T-cell (primary cell): ENCODE data around the gene STX1B. TPM values are rescaled to one million over a fixed set of nuclear protein-coding genes. Genes with fewer than 3 reads are reported as not detected.
"Not testable (repeated sequence)": the region's sequence is repeated elsewhere in the genome, so short reads cannot be mapped to it uniquely, and the experiment has no call there.

Source experiments
- ATAC-seq, 4 experiments: fragments of 200-7000 bp in 3 of 4; fragments of 150-1000 bp in 1 of 4; cut with Tn5 transposase; replicated peaks in 1 of 4; 1 replicate in 3 of 4; 2 replicates in 1 of 4; pipeline ENCODE4 v1.10.0; 2021; ENCODE audit warnings: moderate library complexity in 3 of 4, mild to moderate bottlenecking in 2 of 4, moderate number of reproducible peaks in 1 of 4
- CTCF ChIA-PET, 2 donors: fragments of 300-600 bp; sonication (Branson Sonifier 250); formaldehyde crosslinking; loops; one replicate each; lab custom pipeline; 2022; ENCODE audit warnings: antibody characterized with exemption in 2 of 2; lab: Charles Lee
- POLR2A ChIA-PET, 2 donors: fragments of 300-600 bp; sonication (Branson Sonifier 250); formaldehyde crosslinking; loops; one replicate each; lab custom pipeline; 2022; ENCODE audit warnings: antibody characterized with exemption in 2 of 2; lab: Charles Lee
- DNase-seq, 35 experiments: peaks; one replicate each; pipeline versions ENCODE4 v3.0.0 to v3.0.0-alpha.2; 2013 to 2023
- H3K27ac ChIP-seq: one replicate; pipeline ENCODE4 v1.5.1; 2013; ENCODE audit warnings: low read length
- H3K27me3 ChIP-seq, 2 experiments: replicated peaks in 1 of 2; 1 replicate in 1 of 2; 2 replicates in 1 of 2; pipeline versions ENCODE4 v1.6.1 to v1.7.0; 2013; ENCODE audit warnings: low read length in 1 of 2, mixed read lengths in 1 of 2; ENCODE audit not compliant: control insufficient read depth in 2 of 2, insufficient read depth in 2 of 2; ENCODE audit errors: extremely low read depth in 1 of 2
- H3K36me3 ChIP-seq, 2 donors: 1 replicate in 1 of 2; 2 replicates in 1 of 2; pipeline versions ENCODE4 v1.6.1 to v1.7.0; 2013; ENCODE audit warnings: low read length in 1 of 2; ENCODE audit not compliant: control insufficient read depth in 2 of 2, insufficient read depth in 1 of 2; ENCODE audit errors: extremely low read depth in 1 of 2
- H3K4me1 ChIP-seq, 2 experiments: 1 replicate in 1 of 2; 2 replicates in 1 of 2; pipeline versions ENCODE4 v1.6.1 to v1.7.0; 2013; ENCODE audit warnings: low read length in 2 of 2, mixed read lengths in 1 of 2; ENCODE audit not compliant: insufficient read depth in 2 of 2, control insufficient read depth in 1 of 2; ENCODE audit errors: extremely low read depth in 1 of 2
- H3K4me3 ChIP-seq, 2 donors: 1 replicate in 1 of 2; 2 replicates in 1 of 2; pipeline versions ENCODE4 v1.5.1 to v1.7.0; 2013; ENCODE audit warnings: mild to moderate bottlenecking in 2 of 2, low read length in 1 of 2, moderate library complexity in 1 of 2; ENCODE audit not compliant: control insufficient read depth in 1 of 2; ENCODE audit errors: extremely low read depth in 1 of 2
- H3K9me3 ChIP-seq: 2 replicates; pipeline ENCODE4 v1.7.0; 2013
- H3K27ac Mint-ChIP-seq, 2 donors: one replicate each; pipeline ENCODE4 v1.8.0; 2020 to 2021; ENCODE audit warnings: mild to moderate bottlenecking in 2 of 2, mixed read lengths in 2 of 2
- H3K27me3 Mint-ChIP-seq, 2 donors: one replicate each; pipeline ENCODE4 v1.8.0; 2021 to 2022; ENCODE audit warnings: mixed read lengths in 2 of 2
- H3K36me3 Mint-ChIP-seq: one replicate; pipeline ENCODE4 v1.8.0; 2021; ENCODE audit warnings: mixed read lengths
- H3K4me1 Mint-ChIP-seq, 3 donors: one replicate each; pipeline ENCODE4 v1.8.0; 2020 to 2022; ENCODE audit warnings: mixed read lengths in 3 of 3, mild to moderate bottlenecking in 1 of 3
- H3K4me3 Mint-ChIP-seq, 3 donors: one replicate each; pipeline ENCODE4 v1.8.0; 2020 to 2022; ENCODE audit warnings: mild to moderate bottlenecking in 3 of 3, mixed read lengths in 3 of 3, moderate library complexity in 3 of 3
- H3K9me3 Mint-ChIP-seq, 3 donors: one replicate each; pipeline ENCODE4 v1.8.0; 2020 to 2022; ENCODE audit warnings: mixed read lengths in 3 of 3
- WGBS: methylation state at CpG from one replicate; pipeline ENCODE4 v1.1.5; 2013; ENCODE audit warnings: missing lambda C conversion rate; ENCODE audit not compliant: insufficient coverage; 5-methylcytosine and 5-hydroxymethylcytosine counted together
- total RNA-seq, 35 experiments: library from RNA in 6 of 35; stranded (reverse) in 6 of 35; fragments of 120-200 nt in 1 of 35; gene quantifications; one replicate each; pipeline versions ENCODE4 v1.2.1 to v1.2.4 and lab custom pipeline; 2013 to 2026

Gene STX1B
- total RNA-seq, 5 donors from 2014 or later (not counting 1 experiment from before 2014, with no cell fraction given), result 2.3 to 3.9 (median 3.4) TPM

- Histone ChIP-seq H3K36me3 (no peaks in the 10 kb centered on the region), H3K9me3 (no peaks in the 10 kb centered on the region), H3K27ac (no peak overlapping the region), H3K4me3 (no peak overlapping the region), H3K27me3 (peaks cover 0 to 10% of the 10 kb centered on the region in 2 experiments), H3K4me1 (no peaks in the 10 kb centered on the region)
- Mint-ChIP-seq H3K36me3 (no peaks in the 10 kb centered on the region), H3K27ac (no peak overlapping the region), H3K4me3 (no peak overlapping the region), H3K9me3 (no peaks in the 10 kb centered on the region), H3K27me3 (peaks cover 0 to 8% of the 10 kb centered on the region in 2 donors), H3K4me1 (no peaks in the 10 kb centered on the region)
- no CpG with 5 or more reads among the region's 3 CpGs for WGBS
- CTCF ChIA-PET, result no interaction called here
- DNase-seq, result no peak
- POLR2A ChIA-PET, result no interaction called here
- ATAC-seq, result no peak
Measured at GRCh38 chr16:31020536-31020935, 10.1 kb upstream of the STX1B start.

GRCh38 chr16:31017756-31018155 lies 7.3 kb upstream of the STX1B start:
- H3K27me3 Mint-ChIP-seq, result peaks cover 6 to 26% of the 10 kb centered on the region in 2 donors
- H3K4me1 ChIP-seq, POLR2A ChIA-PET, ATAC-seq, H3K27ac Mint-ChIP-seq, H3K36me3 ChIP-seq, H3K9me3 ChIP-seq, H3K9me3 Mint-ChIP-seq, H3K27ac ChIP-seq, H3K4me1 Mint-ChIP-seq, H3K36me3 Mint-ChIP-seq, DNase-seq, CTCF ChIA-PET, H3K4me3 Mint-ChIP-seq, H3K4me3 ChIP-seq: not testable (repeated sequence)
- peaks cover 0 to 22% of the 10 kb centered on the region in 2 experiments for H3K27me3 ChIP-seq
- 92% methylated on average over 2 of the region's 10 CpGs for WGBS

GRCh38 chr16:31016018-31016417 lies 5.6 kb upstream of the STX1B start:
- Histone ChIP-seq H3K36me3 (no peaks in the 10 kb centered on the region), H3K9me3 (no peaks in the 10 kb centered on the region), H3K27me3 (peaks cover 3 to 38% of the 10 kb centered on the region in 2 experiments), H3K4me3 (no peak overlapping the region), H3K4me1 (peaks cover 3 to 4% of the 10 kb centered on the region in 2 experiments), H3K27ac (no peak overlapping the region)
- H3K9me3 Mint-ChIP-seq, result no peaks in the 10 kb centered on the region
- no peaks in the 10 kb centered on the region for H3K36me3 Mint-ChIP-seq
- WGBS, result 71% methylated on average over 5 of the region's 6 CpGs
- no peak for ATAC-seq
- peaks cover 11 to 42% of the 10 kb centered on the region in 2 donors for H3K27me3 Mint-ChIP-seq
- H3K4me1 Mint-ChIP-seq, result peaks cover 3 to 18% (median 9%) of the 10 kb centered on the region in 3 donors
- H3K4me3 Mint-ChIP-seq, result no peak overlapping the region
- no peak overlapping the region for H3K27ac Mint-ChIP-seq
- POLR2A ChIA-PET, result no interaction called here
- CTCF ChIA-PET, result no interaction called here
- DNase-seq, result no peak

GRCh38 chr16:31013292-31013691 lies 2.9 kb upstream of the STX1B start:
- Histone ChIP-seq H3K4me1 (peaks cover 4 to 14% of the 10 kb centered on the region in 2 experiments), H3K27me3 (peaks cover 3 to 54% of the 10 kb centered on the region in 2 experiments)
- H3K36me3 Mint-ChIP-seq, H3K27ac Mint-ChIP-seq, H3K27ac ChIP-seq, H3K9me3 ChIP-seq, CTCF ChIA-PET, ATAC-seq, H3K9me3 Mint-ChIP-seq, DNase-seq, H3K36me3 ChIP-seq, POLR2A ChIA-PET, H3K4me3 ChIP-seq: not testable (repeated sequence)
- peaks cover 11 to 51% of the 10 kb centered on the region in 2 donors for H3K27me3 Mint-ChIP-seq
- peak overlapping the region in 1 of 3 donors; percentile 11 for H3K4me3 Mint-ChIP-seq
- H3K4me1 Mint-ChIP-seq, result peaks cover 9 to 25% (median 18%) of the 10 kb centered on the region in 3 donors

DNA sequence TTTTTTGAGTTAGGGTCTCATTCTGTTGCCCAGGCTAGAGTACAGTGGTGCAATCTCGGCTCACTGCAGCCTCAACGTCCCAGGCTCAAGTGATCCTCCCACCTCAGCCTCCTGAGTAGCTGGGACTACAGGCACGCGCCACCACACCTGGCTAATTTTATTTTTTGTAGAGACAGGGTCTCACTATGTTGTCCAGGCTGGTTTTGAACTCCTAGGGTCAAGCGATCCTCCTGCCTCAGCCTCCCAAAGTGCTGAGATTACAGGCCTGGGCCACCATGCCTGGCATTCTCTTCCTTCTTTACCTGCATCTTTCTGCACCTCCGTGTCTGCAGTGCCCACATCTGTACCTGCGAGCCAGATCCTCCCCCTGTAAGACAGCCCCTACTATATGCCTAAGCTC lies 1.4 kb upstream of the STX1B start:
- CTCF ChIA-PET, ATAC-seq, H3K9me3 Mint-ChIP-seq, POLR2A ChIA-PET, DNase-seq, H3K27ac ChIP-seq, H3K36me3 ChIP-seq, H3K4me3 ChIP-seq, H3K9me3 ChIP-seq, H3K36me3 Mint-ChIP-seq: not testable (repeated sequence)
- Mint-ChIP-seq H3K4me1 (peaks cover 9 to 25% (median 18%) of the 10 kb centered on the region in 3 donors), H3K4me3 (peak overlapping the region; percentile 64 to 81 (median 76)), H3K27me3 (peaks cover 11 to 49% of the 10 kb centered on the region in 2 donors), H3K27ac (peak overlapping the region in 1 of 2 donors; percentile 44)
- 83% methylated on average over 6 of the region's 7 CpGs for WGBS
- H3K4me1 ChIP-seq, result peaks cover 4 to 14% of the 10 kb centered on the region in 2 experiments
- peaks cover 3 to 54% of the 10 kb centered on the region in 2 experiments for H3K27me3 ChIP-seq

- H3K27ac Mint-ChIP-seq, result peak overlapping the region; percentile 36 to 69
- Histone ChIP-seq H3K4me3 (no peak overlapping the region), H3K36me3 (no peaks in the 10 kb centered on the region), H3K4me1 (peaks cover 4 to 14% of the 10 kb centered on the region in 2 experiments), H3K9me3 (no peaks in the 10 kb centered on the region), H3K27me3 (peaks cover 3 to 44% of the 10 kb centered on the region in 2 experiments), H3K27ac (no peak overlapping the region)
- H3K9me3 Mint-ChIP-seq, result no peaks in the 10 kb centered on the region
- ATAC-seq (peak in 3 of 4 experiments; percentile 47 to 64 (median 53)), DNase-seq (peak in 3 of 35 experiments; percentile 5 to 32 (median 13))
- 34% methylated on average over 16 of the region's 36 CpGs for WGBS
- H3K27me3 Mint-ChIP-seq, result peaks cover 11 to 41% of the 10 kb centered on the region in 2 donors
- H3K4me3 Mint-ChIP-seq, result peak overlapping the region; percentile 74 to 81 (median 78)
- POLR2A ChIA-PET, result no interaction called here
- CTCF ChIA-PET, result no interaction called here
- no peaks in the 10 kb centered on the region for H3K36me3 Mint-ChIP-seq
- H3K4me1 Mint-ChIP-seq, result peaks cover 9 to 25% (median 18%) of the 10 kb centered on the region in 3 donors
Measured at GRCh38 chr16:31009894-31010584, 399 bp downstream of the STX1B start.
